Panc1 (cell line): ENCODE results near the gene GRM2. TPM values are rescaled to one million over a fixed set of nuclear protein-coding genes. Genes with fewer than 3 reads are reported as not detected.

Experiments used
- ATAC-seq: fragments of 200-7000 bp; cut with Tn5 transposase; 2 replicates; pipeline ENCODE4 v1.9.1; 2020; ENCODE audit warnings: mild to moderate bottlenecking, moderate library complexity
- BruUV-seq: library from RNA; stranded (reverse); fragments of 400-500 nt; replicated peaks from 2 replicates; lab custom pipeline; 2021; lab: Mats Ljungman, UMichigan
- CTCF ChIA-PET: fragments of 300-600 bp; sonication (Branson Sonifier 250); formaldehyde crosslinking; loops from one replicate; lab custom pipeline; 2022; ENCODE audit warnings: antibody characterized with exemption; lab: Charles Lee
- POLR2A ChIA-PET: fragments of 300-600 bp; sonication (Branson Sonifier 250); formaldehyde crosslinking; loops from one replicate; lab custom pipeline; 2022; ENCODE audit warnings: antibody characterized with exemption; lab: Charles Lee
- DNase-seq: peaks from one replicate; pipeline ENCODE4 v3.0.0-alpha.2; 2010; ENCODE audit warnings: low read depth, low spot score
- H3K27ac ChIP-seq: 2 replicates; pipeline ENCODE4 v1.5.1; 2011; ENCODE audit warnings: mild to moderate bottlenecking, low read length, inconsistent platforms
- H3K27me3 ChIP-seq: fragments of 200-500 bp; sonication (Bioruptor generic); 2 replicates; pipeline ENCODE4 v1.6.0; 2014; ENCODE audit warnings: low read length, inconsistent platforms; ENCODE audit not compliant: control insufficient read depth, insufficient read depth
- H3K36me3 ChIP-seq: fragments of 200-500 bp; sonication (Bioruptor generic); 2 replicates; pipeline ENCODE4 v1.5.1; 2014; ENCODE audit warnings: inconsistent platforms, mild to moderate bottlenecking, low read length, moderate library complexity; ENCODE audit not compliant: control insufficient read depth, insufficient read depth
- H3K4me1 ChIP-seq: 2 replicates; pipeline ENCODE4 v1.5.1; 2011; ENCODE audit warnings: inconsistent platforms, mild to moderate bottlenecking, low read length, moderate library complexity; ENCODE audit not compliant: control insufficient read depth, insufficient read depth
- H3K4me3 ChIP-seq, 2 experiments: 2 replicates each; pipeline ENCODE4 v1.5.1; 2011 to 2012; ENCODE audit warnings: low read depth in 2 of 2, low read length in 2 of 2, mild to moderate bottlenecking in 2 of 2, inconsistent platforms in 1 of 2, moderate library complexity in 1 of 2
- H3K9me3 ChIP-seq: fragments of 200-500 bp; sonication (Bioruptor generic); 2 replicates; pipeline ENCODE4 v1.5.1; 2014; ENCODE audit warnings: low read depth, mild to moderate bottlenecking, inconsistent platforms, low read length, moderate library complexity; ENCODE audit not compliant: control insufficient read depth, insufficient read depth
- CTCF ChIP-seq: fragments of 450-650 bp; IDR thresholded peaks from 2 replicates; pipeline ENCODE4 v1.5.1; 2017; ENCODE audit warnings: mild to moderate bottlenecking
- POLR2AphosphoS5 ChIP-seq: IDR thresholded peaks from 2 replicates; pipeline ENCODE4 v1.6.1; 2012; ENCODE audit warnings: mild to moderate bottlenecking, low read depth, low read length, moderate library complexity
- REST ChIP-seq, 2 experiments: IDR thresholded peaks; 2 replicates each; pipeline ENCODE4 v1.6.1; 2011 to 2012; ENCODE audit warnings: low read depth in 2 of 2, control low read depth in 1 of 2, low read length in 1 of 2, mild to moderate bottlenecking in 1 of 2, moderate library complexity in 1 of 2; ENCODE audit not compliant: insufficient read depth in 1 of 2
- SIN3A ChIP-seq: IDR thresholded peaks from 2 replicates; pipeline ENCODE4 v1.6.1; 2012; ENCODE audit warnings: low read depth, mild to moderate bottlenecking, low read length, moderate library complexity, borderline replicate concordance; ENCODE audit not compliant: insufficient read depth
- TCF7L2 ChIP-seq: IDR thresholded peaks from 2 replicates; pipeline ENCODE4 v1.6.1; 2011; ENCODE audit warnings: mild to moderate bottlenecking, low read depth, low read length, inconsistent platforms
- in situ Hi-C: cut with HindIII; loops from 2 replicates; pipeline ENCODE4 v1.10.0; 2016; ENCODE audit warnings: low sequenced_read_pairs, low pct_unique_long_range_greater_than_20kb
- intact Hi-C: fragments of 100-400 bp; cut with micrococcal nuclease; formaldehyde crosslinking; loops from one replicate; pipeline ENCODE4 v1.10.0; 2022; ENCODE audit not compliant: unreplicated experiment
- total RNA-seq: library from RNA; stranded (reverse); gene quantifications from one replicate; pipeline ENCODE4 v1.2.1, GENCODE V29; 2021; ENCODE audit not compliant: unreplicated experiment

GRM2 gene
- total RNA-seq, 1 experiment from 2014 or later, result 0.21 TPM

GRCh38 chr3:51691021-51691420 is 15.8 kb upstream of the GRM2 start:
- no peak overlapping the region for H3K27ac ChIP-seq
- intact Hi-C loops (no loop called here), in situ Hi-C loops (no loop called here)
- no peaks in the 10 kb centered on the region for H3K9me3 ChIP-seq
- H3K36me3 ChIP-seq, result no peaks in the 10 kb centered on the region; the same call in 1 of the 2 replicates
- ATAC-seq (no peak), DNase-seq (no peak)
- H3K4me3 ChIP-seq, result no peak overlapping the region
- no peaks in the 10 kb centered on the region for H3K27me3 ChIP-seq
- H3K4me1 ChIP-seq, result no peaks in the 10 kb centered on the region
- no TSS peak for BruUV-seq
- CTCF ChIA-PET, result no interaction called here
- POLR2A ChIA-PET, result no interaction called here
- TF ChIP-seq POLR2AphosphoS5, result no peak
- no peak for TF ChIP-seq SIN3A
- TF ChIP-seq TCF7L2, result no peak
- TF ChIP-seq REST (IDR thresholded peaks at IDR 0.05; ENCODE audit: insufficient read depth in 1 of 2, low read depth in 2 of 2, low read length in 1 of 2), result no peak
- TF ChIP-seq CTCF, result no peak

GRCh38 chr3:51691949-51692348 is 14.9 kb upstream of the GRM2 start:
- no peak overlapping the region for H3K4me3 ChIP-seq
- no peaks in the 10 kb centered on the region for H3K4me1 ChIP-seq
- intact Hi-C loops (no loop called here), in situ Hi-C loops (no loop called here)
- BruUV-seq, result no TSS peak
- DNase-seq (no peak), ATAC-seq (no peak)
- ChIA-PET POLR2A (no interaction called here), CTCF (no interaction called here)
- H3K36me3 ChIP-seq, result no peaks in the 10 kb centered on the region; the same call in 1 of the 2 replicates
- TF ChIP-seq CTCF (no peak), TCF7L2 (no peak), REST (IDR thresholded peaks at IDR 0.05; ENCODE audit: insufficient read depth in 1 of 2, low read depth in 2 of 2, low read length in 1 of 2) (no peak), POLR2AphosphoS5 (no peak), SIN3A (no peak)
- H3K9me3 ChIP-seq, result no peaks in the 10 kb centered on the region
- no peaks in the 10 kb centered on the region for H3K27me3 ChIP-seq
- no peak overlapping the region for H3K27ac ChIP-seq
